ENCODE results near the gene KRT3. TPM values are rescaled to one million over a fixed set of nuclear protein-coding genes. Genes with fewer than 3 reads are reported as not detected.

KRT3 gene
- total RNA-seq, 1 donor from 2014 or later: not detected

Small RNAs within 50 kb of the gene (small RNA-seq; reads per million reads assigned to genes)
- not detected for gene AC107016.2 (ENCODE audit: low replicate concordance)

Other genes starting within 250 kb of the KRT3 start
- not detected for gene KRT71, start 243.0 kb downstream of the KRT3 start, total RNA-seq
- gene KRT74, start 222.3 kb downstream of the KRT3 start, total RNA-seq: 0.10 TPM
- 0.21 TPM for gene KRT72, start 194.7 kb downstream of the KRT3 start, total RNA-seq
- not detected for gene KRT73, start 177.6 kb downstream of the KRT3 start, total RNA-seq
- gene KRT2, start 143.9 kb downstream of the KRT3 start, total RNA-seq: not detected
- not detected for gene KRT1, start 115.7 kb downstream of the KRT3 start, total RNA-seq
- 0.10 TPM for gene KRT77, start 92.6 kb downstream of the KRT3 start, total RNA-seq
- gene KRT76, start 18.8 kb downstream of the KRT3 start, total RNA-seq: 0.31 TPM
- gene KRT4, start 18.0 kb upstream of the KRT3 start, total RNA-seq: 420 TPM
- gene KRT79, start 38.2 kb upstream of the KRT3 start, total RNA-seq: 0.21 TPM
- 64.7 TPM for gene KRT78, start 52.9 kb upstream of the KRT3 start, total RNA-seq
- gene KRT8, start 109.0 kb upstream of the KRT3 start, total RNA-seq: 42.0 TPM
- gene KRT18, start 153.0 kb upstream of the KRT3 start, total RNA-seq: 57.1 TPM
- 789 TPM for gene EIF4B, start 210.3 kb upstream of the KRT3 start, total RNA-seq

Data from tongue (tissue), 2 donors.